GM19438 (cell line): ENCODE measurements around the gene ZNF853.
"Not testable (repeated sequence)": the region's sequence is repeated elsewhere in the genome, so short reads cannot be mapped to it uniquely, and the experiment has no call there.

Source experiments
- ATAC-seq: cut with Tn5 transposase; IDR thresholded peaks from one replicate; pipeline ENCODE4 v1.9.1; 2021; ENCODE audit warnings: low read depth; ENCODE audit not compliant: unreplicated experiment

The ZNF853 gene

GRCh38 chr7:6650521-6651011 lies 35.2 kb downstream of the ZNF853 start:
- ATAC-seq, result no peak

GRCh38 chr7:6651851-6652445 lies 36.5 kb downstream of the ZNF853 start:
- ATAC-seq, result no peak

- no peak for ATAC-seq
Measured at GRCh38 chr7:6652446-6653011, 37.1 kb downstream of the ZNF853 start.

DNA sequence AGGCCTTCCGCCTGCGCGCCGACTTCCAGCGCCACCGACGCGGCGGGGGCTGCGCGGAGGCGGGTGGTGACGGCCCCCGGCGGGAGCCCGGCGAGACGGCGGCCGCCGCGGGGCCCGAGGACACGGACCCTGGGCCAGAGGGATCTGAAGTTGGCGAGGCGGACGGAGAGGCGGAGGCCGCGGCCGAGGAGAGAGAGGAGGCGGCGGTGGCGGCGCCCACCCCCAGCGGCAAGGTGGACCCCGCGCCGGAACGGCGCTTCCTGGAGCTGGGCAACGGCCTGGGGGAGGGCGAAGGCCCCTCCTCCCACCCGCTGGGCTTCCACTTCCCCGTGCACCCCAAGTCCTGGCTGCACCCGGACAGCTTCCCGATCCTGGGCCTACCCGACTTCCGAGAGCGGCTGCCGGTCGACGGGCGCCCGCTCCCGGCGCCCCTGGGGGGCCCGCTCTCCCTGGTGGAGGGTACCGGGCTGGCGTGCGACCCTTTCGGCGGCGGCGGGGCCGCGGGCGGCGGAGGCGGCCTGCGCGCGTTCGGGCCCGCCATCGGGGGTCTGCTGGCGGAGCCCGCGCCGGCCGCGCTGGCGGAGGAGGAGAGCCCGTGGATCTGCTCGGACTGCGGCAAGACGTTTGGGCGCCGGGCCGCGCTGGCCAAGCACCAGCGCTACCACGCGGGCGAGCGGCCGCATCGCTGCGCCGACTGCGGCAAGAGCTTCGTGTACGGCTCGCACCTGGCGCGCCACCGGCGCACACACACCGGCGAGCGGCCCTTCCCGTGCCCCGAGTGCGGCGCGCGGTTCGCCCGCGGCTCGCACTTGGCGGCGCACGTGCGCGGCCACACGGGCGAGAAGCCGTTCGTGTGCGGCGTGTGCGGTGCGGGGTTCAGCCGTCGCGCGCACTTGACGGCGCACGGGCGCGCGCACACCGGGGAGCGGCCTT lies 37.9 kb downstream of the ZNF853 start:
- ATAC-seq, result no peak

GRCh38 chr7:6654113-6654841 lies 38.9 kb downstream of the ZNF853 start:
- no peak for ATAC-seq

DNA sequence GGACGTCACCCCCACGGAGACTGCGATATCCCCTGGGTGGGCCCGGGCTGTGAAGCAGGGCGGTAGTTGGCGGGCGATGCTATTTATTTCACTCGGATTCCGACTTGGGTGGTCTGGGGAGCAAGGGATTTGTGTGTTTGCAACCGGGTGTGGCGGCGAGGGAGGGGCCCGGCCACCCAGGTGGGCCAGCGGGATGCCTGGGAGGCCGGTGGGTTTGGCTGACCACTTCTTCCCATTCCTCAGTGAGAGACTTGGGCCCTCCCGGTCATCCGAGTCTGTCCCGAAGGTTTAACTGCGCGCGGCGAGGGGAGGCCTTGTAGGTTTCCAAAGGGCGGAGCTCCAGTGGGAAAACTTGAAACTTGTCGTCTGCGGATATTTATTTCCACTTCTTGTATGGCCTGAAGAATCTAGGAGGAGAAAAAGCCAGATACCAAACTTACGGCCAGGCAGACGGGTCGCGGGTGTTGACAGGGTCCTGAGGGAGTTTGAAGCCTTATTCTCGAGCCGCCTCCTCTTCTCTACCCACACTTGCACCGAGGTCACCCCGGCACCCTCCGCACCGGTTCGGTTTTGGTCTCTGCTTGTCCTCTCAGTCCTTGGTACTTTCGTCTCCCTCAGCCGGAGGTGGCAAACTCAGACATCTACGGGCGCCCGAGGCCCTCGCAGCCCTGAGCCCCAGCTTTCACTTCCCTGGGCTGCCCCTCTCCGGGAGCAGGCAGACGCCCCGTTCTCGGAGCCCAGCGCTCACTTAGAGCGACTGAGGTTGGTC lies 39.6 kb downstream of the ZNF853 start:
- no peak for ATAC-seq

DNA sequence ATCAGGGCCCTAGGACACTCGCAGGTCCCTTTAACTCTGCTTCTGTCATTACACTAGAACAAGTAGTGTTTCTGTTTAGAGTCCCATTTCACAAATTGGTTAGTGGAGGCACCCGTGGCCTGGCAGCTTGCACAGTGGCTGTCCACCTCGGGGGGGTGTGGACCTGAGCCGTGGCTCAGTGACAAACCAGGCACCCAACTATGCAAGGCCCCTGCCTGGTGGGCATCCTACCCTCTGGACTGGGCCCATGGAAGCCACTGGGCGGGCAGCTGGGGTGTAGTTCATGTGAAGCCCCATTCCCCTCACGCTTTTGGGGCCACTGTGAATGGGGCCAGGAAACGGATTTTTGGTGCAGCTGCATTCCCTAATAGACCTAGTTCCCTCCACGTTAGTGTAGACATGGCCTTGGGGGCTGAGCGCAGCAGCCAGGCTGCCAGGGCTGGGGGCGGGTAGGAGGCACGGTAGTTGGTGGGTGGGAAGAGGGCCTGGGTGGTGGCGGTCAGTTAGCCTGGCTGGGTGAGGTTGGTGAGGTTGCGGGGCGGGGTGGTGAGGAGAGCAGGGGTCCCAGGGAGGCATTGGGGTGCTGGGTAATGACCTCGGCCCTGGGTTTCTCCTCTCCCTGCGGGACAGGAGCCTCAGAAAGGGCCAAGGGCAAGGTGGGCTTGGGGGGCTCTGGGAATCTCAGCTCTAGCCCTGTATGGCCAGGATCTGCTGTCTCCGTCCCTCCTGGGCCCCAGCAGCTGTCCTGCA lies 40.4 kb downstream of the ZNF853 start:
- ATAC-seq, result no peak

DNA sequence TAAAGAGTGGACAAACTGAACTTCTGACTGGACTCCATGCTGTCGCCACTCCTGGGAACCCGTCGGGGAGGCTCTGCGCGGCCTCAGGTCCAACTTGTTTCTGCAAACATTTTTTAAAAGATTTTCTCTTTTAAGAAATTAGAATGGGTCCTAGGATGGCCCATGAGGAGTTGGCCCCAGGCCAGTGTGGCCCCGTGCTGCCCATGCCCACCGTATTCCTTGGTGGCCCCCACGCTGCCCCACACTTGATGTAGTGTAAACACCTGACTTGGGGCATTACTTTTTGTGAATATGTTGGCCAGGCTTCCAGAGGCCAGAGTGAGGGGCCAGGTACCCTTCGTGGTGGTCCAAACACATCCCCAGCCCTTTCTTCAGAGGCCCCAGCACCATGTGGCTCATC lies 41.0 kb downstream of the ZNF853 start:
- no peak for ATAC-seq

- no peak for ATAC-seq
Measured at GRCh38 chr7:6658618-6659345, 43.4 kb downstream of the ZNF853 start.

- ATAC-seq, result not testable (repeated sequence)
Measured at GRCh38 chr7:6670851-6671250, 55.4 kb downstream of the ZNF853 start.
